Right ventricle myocardium superior (tissue), 1 donor: ENCODE results near the gene MEF2C. TPM values are rescaled to one million over a fixed set of nuclear protein-coding genes. Genes with fewer than 3 reads are reported as not detected.

Experiments
- ATAC-seq: fragments of 200-7000 bp; cut with Tn5 transposase; one replicate; pipeline ENCODE4 v1.9.1; 2020; ENCODE audit warnings: mild to moderate bottlenecking; ENCODE audit not compliant: poor library complexity
- DNase-seq: peaks from one replicate; pipeline ENCODE4 v3.0.0-alpha.2; 2020
- intact Hi-C: fragments of 100-400 bp; cut with DNase I; formaldehyde crosslinking; loops from one replicate; pipeline ENCODE4 v1.11.2; 2022
- total RNA-seq: library from RNA; stranded (reverse); fragmentation: NEBNext Ultra II Directional; extraction: Animal tissue kit (Norgen Biotek cat#: 25700); gene quantifications from one replicate; pipeline ENCODE4 v1.2.1, GENCODE V29; 2021
- donor health status: DM: no; HTN: yes; CAD: no; lungs with severe emphysema.

The MEF2C gene
- total RNA-seq, 1 donor from 2014 or later: 52.3 TPM

GRCh38 chr5:88758591-88758990 lies 124.4 kb downstream of the MEF2C start:
- intact Hi-C loops: no loop called here

GRCh38 chr5:88758184-88758583 lies 124.8 kb downstream of the MEF2C start:
- ATAC-seq: no peak
- no peak for DNase-seq
- intact Hi-C loops: no loop called here

More at GRCh38 chr5:88758591-88758990, 124.4 kb downstream of the MEF2C start:
- no peak for ATAC-seq
- no peak for DNase-seq

- ATAC-seq: no peak
- no peak for DNase-seq
- intact Hi-C loops: no loop called here
These were observed 126.0 kb downstream of the MEF2C start for GRCh38 chr5:88756953-88757352.

- ATAC-seq (no peak), DNase-seq (no peak)
- intact Hi-C loops: no loop called here
These were observed 134.3 kb downstream of the MEF2C start for GRCh38 chr5:88748666-88749065.

GRCh38 chr5:88746438-88746882 lies 136.5 kb downstream of the MEF2C start:
- ATAC-seq (no peak), DNase-seq (no peak)
- intact Hi-C loops: no loop called here

GRCh38 chr5:88745093-88745696 lies 137.8 kb downstream of the MEF2C start:
- no peak for ATAC-seq
- intact Hi-C loops: no loop called here
- no peak for DNase-seq

- DNase-seq (no peak), ATAC-seq (no peak)
- intact Hi-C loops: no loop called here
These were observed 139.7 kb downstream of the MEF2C start for GRCh38 chr5:88743231-88743834.

GRCh38 chr5:88741964-88742363 lies 141.0 kb downstream of the MEF2C start:
- ATAC-seq (no peak), DNase-seq (no peak)
- intact Hi-C loops: no loop called here

GRCh38 chr5:88740604-88741185 lies 142.3 kb downstream of the MEF2C start:
- intact Hi-C loops: no loop called here
- ATAC-seq (no peak), DNase-seq (no peak)

GRCh38 chr5:88736494-88736893 lies 146.5 kb downstream of the MEF2C start:
- intact Hi-C loops: loop anchor here (10.0 kb wide), 1 partner anchor 1528 kb away; no protein-coding TSS in a partner anchor
- ATAC-seq (no peak), DNase-seq (no peak)

- DNase-seq (no peak), ATAC-seq (peak; percentile 33)
These were observed 148.0 kb downstream of the MEF2C start for GRCh38 chr5:88734983-88735382.

GRCh38 chr5:88734191-88734640 lies 148.8 kb downstream of the MEF2C start:
- ATAC-seq (peak; percentile 45), DNase-seq (no peak)
- intact Hi-C loops: loop anchor here (5.0 to 10.0 kb wide), 2 partner anchors 148 to 1531 kb away; partner anchors contain the start of gene MEF2C

More at GRCh38 chr5:88734983-88735382, 148.0 kb downstream of the MEF2C start:
- intact Hi-C loops: loop anchor here (5.0 to 10.0 kb wide), 2 partner anchors 147 to 1530 kb away; partner anchors contain the start of gene MEF2C

- DNase-seq: no peak
- intact Hi-C loops: loop anchor here (5.0 to 10.0 kb wide), 2 partner anchors 149 to 1532 kb away; partner anchors contain the start of gene MEF2C
- ATAC-seq: no peak
These were observed 150.1 kb downstream of the MEF2C start for GRCh38 chr5:88732862-88733261.

- peak; percentile 53 for DNase-seq
- peak; percentile 26 for ATAC-seq
- intact Hi-C loops: loop anchor here (5.0 to 10.0 kb wide), 2 partner anchors 150 to 1533 kb away; partner anchors contain the start of gene MEF2C
These were observed 150.8 kb downstream of the MEF2C start for GRCh38 chr5:88732181-88732633.

- intact Hi-C loops: loop anchor here (5.0 to 10.0 kb wide), 2 partner anchors 152 to 1535 kb away; partner anchors contain the start of gene MEF2C
- no peak for ATAC-seq
- no peak for DNase-seq
These were observed 153.2 kb downstream of the MEF2C start for GRCh38 chr5:88729829-88730182.

GRCh38 chr5:88729084-88729828 lies 153.7 kb downstream of the MEF2C start:
- intact Hi-C loops: no loop called here
- ATAC-seq (peak; percentile 89), DNase-seq (no peak)

GRCh38 chr5:88727705-88728313 lies 155.2 kb downstream of the MEF2C start:
- intact Hi-C loops: no loop called here
- DNase-seq (no peak), ATAC-seq (no peak)

GRCh38 chr5:88725454-88725853 lies 157.5 kb downstream of the MEF2C start:
- DNase-seq (no peak), ATAC-seq (no peak)
- intact Hi-C loops: no loop called here
